22Rv1 (cell line): Measurements from ENCODE around the gene MOK.

Experiments used
- CTCF ChIP-seq: fragments of 450-650 bp; IDR thresholded peaks from 2 replicates; pipeline ENCODE4 v1.5.1; 2017; ENCODE audit warnings: mild to moderate bottlenecking
- ZFX ChIP-seq: fragments of 450-650 bp; IDR thresholded peaks from 2 replicates; pipeline ENCODE4 v1.6.1; 2017; ENCODE audit warnings: antibody characterized with exemption, borderline replicate concordance

DNA sequence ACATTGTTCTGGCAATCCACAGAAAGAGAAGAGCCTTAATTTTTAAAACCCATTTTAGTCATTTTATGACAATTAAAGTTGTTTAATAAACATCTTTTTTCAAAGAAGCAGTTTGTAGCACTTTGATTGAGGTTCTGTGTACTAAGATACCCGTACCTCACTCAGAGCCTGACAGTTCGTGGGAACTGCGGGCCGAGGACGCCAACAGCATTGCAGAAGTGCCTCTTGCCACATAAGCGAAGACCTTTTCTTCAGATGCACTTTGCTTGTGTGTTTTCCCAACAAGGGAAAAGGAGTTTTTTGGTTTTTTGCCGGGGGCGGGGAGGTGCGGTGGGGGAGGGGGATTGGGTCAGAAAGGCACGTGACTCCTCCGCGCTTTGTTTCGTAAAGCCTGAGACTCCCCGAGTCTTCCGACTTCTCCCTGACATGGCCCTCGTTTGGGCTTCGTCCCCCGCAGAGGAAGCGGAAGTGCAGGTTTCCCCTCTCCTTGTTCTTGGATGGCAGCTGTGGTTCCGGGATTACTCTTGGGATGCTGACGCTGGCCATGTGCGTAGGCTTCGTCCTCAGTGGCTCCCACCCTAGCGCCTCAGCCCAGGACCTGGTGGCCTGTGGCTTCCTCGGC, 94.4 kb downstream of the MOK start:
- no peak for TF ChIP-seq CTCF
- TF ChIP-seq ZFX, result no peak
